Fibroblast of lung (primary cell): ENCODE results near the gene WNT3A.

Experiments used
- CTCF ChIP-seq, 2 donors: IDR thresholded peaks in 1 of 2; conservative IDR thresholded peaks in 1 of 2; 1 replicate in 1 of 2; 2 replicates in 1 of 2; pipeline ENCODE4 v1.5.1; 2011 to 2012; ENCODE audit warnings: low read length in 2 of 2, control low read depth in 1 of 2, inconsistent platforms in 1 of 2, low read depth in 1 of 2, mild to moderate bottlenecking in 1 of 2
- EZH2 ChIP-seq: IDR thresholded peaks from 2 replicates; pipeline ENCODE4 v1.5.1; 2012; ENCODE audit warnings: low read length, control low read depth, mild to moderate bottlenecking; ENCODE audit errors: missing control alignments

GRCh38 chr1:228085287-228085951 lies 78.6 kb downstream of the WNT3A start:
- TF ChIP-seq EZH2 (no peak), CTCF (conservative IDR thresholded peaks at IDR 0.05 in 1 of 2, IDR thresholded peaks at IDR 0.05 in 1 of 2; ENCODE audit: low read depth in 1 of 2, low read length in 2 of 2) (no peak)
